Measurements from ENCODE around the gene TMEM89.

The TMEM89 gene

GRCh38 chr3:48661501-48662144 lies 40.1 kb upstream of the TMEM89 start:
- no peak for TF ChIP-seq CTCF (IDR thresholded peaks at IDR 0.05; ENCODE audit: low read depth, low read length, missing control alignments)
- H3K4me3 ChIP-seq (ENCODE audit: low read depth, low read length) = peak overlapping the region; percentile 46
- in situ Hi-C loops (cut with HindIII; ENCODE audit: low sequenced_read_pairs) = no loop called here
- DNase-seq (ENCODE audit: low read depth) = no peak

- peak overlapping the region; percentile 46 for H3K4me3 ChIP-seq (ENCODE audit: low read depth, low read length)
- no peak for TF ChIP-seq CTCF (IDR thresholded peaks at IDR 0.05; ENCODE audit: low read depth, low read length, missing control alignments)
- in situ Hi-C loops (cut with HindIII; ENCODE audit: low sequenced_read_pairs) = no loop called here
- DNase-seq (ENCODE audit: low read depth) = no peak
Measured at GRCh38 chr3:48660800-48661400, 39.3 kb upstream of the TMEM89 start.

- in situ Hi-C loops (cut with HindIII; ENCODE audit: low sequenced_read_pairs) = no loop called here
- TF ChIP-seq CTCF (IDR thresholded peaks at IDR 0.05; ENCODE audit: low read depth, low read length, missing control alignments) = no peak
- DNase-seq (ENCODE audit: low read depth) = no peak
- H3K4me3 ChIP-seq (ENCODE audit: low read depth, low read length) = no peak overlapping the region
Measured at GRCh38 chr3:48656841-48657281, 35.3 kb upstream of the TMEM89 start.

GRCh38 chr3:48656061-48656840 lies 34.7 kb upstream of the TMEM89 start:
- peak; percentile 45 for TF ChIP-seq CTCF (IDR thresholded peaks at IDR 0.05; ENCODE audit: low read depth, low read length, missing control alignments)
- peak overlapping the region; percentile 32 for H3K4me3 ChIP-seq (ENCODE audit: low read depth, low read length)
- in situ Hi-C loops (cut with HindIII; ENCODE audit: low sequenced_read_pairs) = no loop called here
- DNase-seq (ENCODE audit: low read depth) = no peak

GRCh38 chr3:48655606-48656005 lies 34.0 kb upstream of the TMEM89 start:
- in situ Hi-C loops (cut with HindIII; ENCODE audit: low sequenced_read_pairs) = no loop called here
- no peak for TF ChIP-seq CTCF (IDR thresholded peaks at IDR 0.05; ENCODE audit: low read depth, low read length, missing control alignments)
- peak overlapping the region; percentile 32 for H3K4me3 ChIP-seq (ENCODE audit: low read depth, low read length)
- DNase-seq (ENCODE audit: low read depth) = no peak

- in situ Hi-C loops (cut with HindIII; ENCODE audit: low sequenced_read_pairs) = no loop called here
- H3K4me3 ChIP-seq (ENCODE audit: low read depth, low read length) = no peak overlapping the region
- no peak for DNase-seq (ENCODE audit: low read depth)
- TF ChIP-seq CTCF (IDR thresholded peaks at IDR 0.05; ENCODE audit: low read depth, low read length, missing control alignments) = no peak
Measured at GRCh38 chr3:48655063-48655462, 33.5 kb upstream of the TMEM89 start.
